K562 (cell line): ENCODE measurements around the gene ENOSF1. TPM values are rescaled to one million over a fixed set of nuclear protein-coding genes. Genes with fewer than 3 reads are reported as not detected.
A peak's percentile ranks its signal among the peaks of the same experiment; 100 is the strongest.

Experiments
- ATF6 ChIP-seq: sonication (generic); formaldehyde crosslinking; IDR thresholded peaks from 2 replicates; pipeline ENCODE4 v1.4.0; 2020; ENCODE audit warnings: mild to moderate bottlenecking, missing genetic modification reagents
- CTBP1 ChIP-seq: fragments of 450-650 bp; IDR thresholded peaks from 2 replicates; pipeline ENCODE4 v1.6.1; 2016; ENCODE audit warnings: borderline replicate concordance
- HDAC2 ChIP-seq: fragments of 450-650 bp; IDR thresholded peaks from 2 replicates; pipeline ENCODE4 v1.6.1; 2016; ENCODE audit warnings: mild to moderate bottlenecking
- PCBP2 ChIP-seq: fragments of 200-400 bp; formaldehyde crosslinking; IDR thresholded peaks from 2 replicates; pipeline ENCODE4 v1.6.1; 2018; ENCODE audit warnings: low read length, low read depth, mild to moderate bottlenecking, moderate library complexity; ENCODE audit not compliant: poor library complexity, severe bottlenecking
- POLR2AphosphoS2 ChIP-seq: IDR thresholded peaks from 2 replicates; pipeline ENCODE4 v1.6.1; 2012; ENCODE audit warnings: low read length, improper control_type of control experiment
- RB1 ChIP-seq: fragments of 450-650 bp; IDR thresholded peaks from 2 replicates; pipeline ENCODE4 v1.6.1; 2017; ENCODE audit warnings: low read depth, mild to moderate bottlenecking
- RBM17 ChIP-seq: fragments of 200-400 bp; formaldehyde crosslinking; IDR thresholded peaks from 2 replicates; pipeline ENCODE4 v1.6.1; 2017; ENCODE audit warnings: low read depth, mild to moderate bottlenecking, low read length, borderline replicate concordance
- SIRT6 ChIP-seq: IDR thresholded peaks from one replicate; pipeline ENCODE4 v1.6.1; 2012; ENCODE audit warnings: low read depth, mild to moderate bottlenecking, control low read depth, inconsistent platforms, low read length, moderate library complexity
- UBTF ChIP-seq, 2 experiments: IDR thresholded peaks; 2 replicates each; pipeline ENCODE4 v1.6.1; 2012; ENCODE audit warnings: improper control_type of control experiment in 2 of 2, low read depth in 2 of 2, low read length in 2 of 2, borderline replicate concordance in 1 of 2
- ZNF140 ChIP-seq: fragments of 250-450 bp; sonication (Bioruptor Pico); IDR thresholded peaks from 2 replicates; pipeline ENCODE4 v1.8.0; 2021; ENCODE audit warnings: moderate library complexity, mild to moderate bottlenecking, inconsistent platforms
- ZNF280A ChIP-seq: fragments of 450-650 bp; IDR thresholded peaks from 2 replicates; pipeline ENCODE4 v1.6.1; 2018; ENCODE audit warnings: mild to moderate bottlenecking, low read depth; ENCODE audit not compliant: partially characterized antibody
- ZNF316 ChIP-seq: fragments of 450-650 bp; IDR thresholded peaks from 2 replicates; pipeline ENCODE4 v1.6.1; 2016
- ZNF395 ChIP-seq: fragments of 200-800 bp; sonication (Bioruptor generic); IDR thresholded peaks from 2 replicates; pipeline ENCODE4 v1.6.1; 2017; ENCODE audit warnings: missing genetic modification characterization, missing compliant biosample characterization
- ZNF398 ChIP-seq: fragments of 250-450 bp; sonication (Bioruptor Pico); IDR thresholded peaks from 2 replicates; pipeline ENCODE4 v1.8.0; 2021; ENCODE audit warnings: moderate library complexity, mild to moderate bottlenecking, inconsistent platforms
- ZNF589 ChIP-seq: fragments of 200-800 bp; sonication (Bioruptor generic); IDR thresholded peaks from 2 replicates; pipeline ENCODE4 v1.6.1; 2016; ENCODE audit warnings: low read depth, missing genetic modification characterization, missing compliant biosample characterization
- ZNF780A ChIP-seq: fragments of 250-450 bp; sonication (Bioruptor Pico); IDR thresholded peaks from 2 replicates; pipeline ENCODE4 v1.5.0; 2021; ENCODE audit warnings: mild to moderate bottlenecking
- polyA plus RNA-seq, 8 experiments: library from polyadenylated mRNA; depleted of rRNA in 4 of 8; stranded (reverse) in 5 of 8; unstranded in 3 of 8; fragments of >200 nt; fragmentation: Nextera tagmentation in 2 of 8; fragmentation: Illumina TruSeq in 1 of 8; extraction: Ambion mirVana in 2 of 8; extraction: Trizol in 1 of 8; gene quantifications; 2 replicates each; pipeline versions ENCODE4 v1.2.1 to v1.2.3, GENCODE V29; 2011 to 2014; ENCODE audit warnings: inconsistent platforms in 1 of 8, missing spikeins in 1 of 8
- total RNA-seq, 7 experiments: library from RNA; depleted of rRNA in 6 of 7; stranded (reverse); fragments of >200 nt in 6 of 7; fragmentation: Illumina TruSeq in 2 of 7; extraction: Trizol in 2 of 7; gene quantifications; 2 replicates each; pipeline versions ENCODE4 v1.2.1 to v1.2.3, GENCODE V29; 2011 to 2021; ENCODE audit warnings: low replicate concordance in 1 of 7

The ENOSF1 gene
- total and polyA plus RNA-seq, 9 of the 15 experiments (the other 6 are each of a cell fraction or from before 2014, with no cell fraction given) = 15.5 to 66.4 (median 46.5) TPM

- TF ChIP-seq CTBP1 (peak; percentile 23; the same call in 1 of the 2 replicates), UBTF (IDR thresholded peaks at IDR 0.05; ENCODE audit: borderline replicate concordance in 1 of 2, low read depth in 2 of 2, low read length in 2 of 2) (0 out of 4 replicates have a peak, but pooled peaks of 1 of the 2 experiments have one; percentile 41), PCBP2 (no peak), POLR2AphosphoS2 (no peak; the same call in 1 of the 2 replicates), SIRT6 (no peak), RBM17 (no peak), ZNF140 (no peak), ZNF316 (no peak), RB1 (no peak), ZNF780A (no peak), ZNF280A (no peak), ZNF398 (CRISPR knock-in tag) (no peak), HDAC2 (peak; percentile 79), ZNF589 (no peak), ATF6 (0 out of 2 replicates have a peak, but pooled peaks have one; percentile 78), ZNF395 (CRISPR knock-in tag) (peak; percentile 39; the same call in 1 of the 2 replicates)
These were observed 601 bp downstream of the ENOSF1 start (continued) for GRCh38 chr18:711657-712400.
